HG03097 (cell line): ENCODE data around the gene SYCP3.

ENCODE experiments used
- ATAC-seq: cut with Tn5 transposase; IDR thresholded peaks from one replicate; pipeline ENCODE4 v1.9.1; 2021; ENCODE audit not compliant: unreplicated experiment, low FRiP score

Gene SYCP3

GRCh38 chr12:101719566-101719965 lies 19.7 kb downstream of the SYCP3 start:
- no peak for ATAC-seq

GRCh38 chr12:101714877-101715444 lies 24.3 kb downstream of the SYCP3 start:
- ATAC-seq = no peak

GRCh38 chr12:101713930-101714329 lies 25.3 kb downstream of the SYCP3 start:
- ATAC-seq = no peak

- no peak for ATAC-seq
Measured at GRCh38 chr12:101713059-101713682, 26.1 kb downstream of the SYCP3 start.

GRCh38 chr12:101710288-101710687 lies 29.0 kb downstream of the SYCP3 start:
- no peak for ATAC-seq

GRCh38 chr12:101707131-101707782 lies 32.0 kb downstream of the SYCP3 start:
- no peak for ATAC-seq

GRCh38 chr12:101706403-101706802 lies 32.9 kb downstream of the SYCP3 start:
- ATAC-seq = no peak

GRCh38 chr12:101703487-101703886 lies 35.8 kb downstream of the SYCP3 start:
- no peak for ATAC-seq

GRCh38 chr12:101700299-101700820 lies 38.9 kb downstream of the SYCP3 start:
- no peak for ATAC-seq

GRCh38 chr12:101698800-101699347 lies 40.4 kb downstream of the SYCP3 start:
- ATAC-seq = no peak

GRCh38 chr12:101697930-101698799 lies 41.1 kb downstream of the SYCP3 start:
- ATAC-seq = peak; percentile 35

GRCh38 chr12:101697197-101697929 lies 41.9 kb downstream of the SYCP3 start, which contains the start of gene CHPT1:
Gene CHPT1, plus strand, starts transcription at chr12:101697640. Its CDS starts 222 bp downstream, at chr12:101697862.
- peak; percentile 57 for ATAC-seq

- ATAC-seq = no peak
Measured at GRCh38 chr12:101696251-101697196, 42.7 kb downstream of the SYCP3 start.

- no peak for ATAC-seq
Measured at GRCh38 chr12:101695706-101696105, 43.6 kb downstream of the SYCP3 start.

- no peak for ATAC-seq
Measured at GRCh38 chr12:101694986-101695385, 44.3 kb downstream of the SYCP3 start.

GRCh38 chr12:101694297-101694848 lies 44.9 kb downstream of the SYCP3 start:
- ATAC-seq = no peak

- no peak for ATAC-seq
Measured at GRCh38 chr12:101691503-101692096, 47.7 kb downstream of the SYCP3 start.

- no peak for ATAC-seq
Measured at GRCh38 chr12:101690544-101691098, 48.6 kb downstream of the SYCP3 start.
